Stimulated activated CD4-positive, alpha-beta T cell treated with anti-CD3 and anti-CD28 coated beads, TNF-alpha, amount 100 ng/mL, for 48 hours (primary cell): ENCODE measurements around the gene PLD3.
A peak's percentile ranks its signal among the peaks of the same experiment; 100 is the strongest.
"Not testable (repeated sequence)": the region's sequence is repeated elsewhere in the genome, so short reads cannot be mapped to it uniquely, and the experiment has no call there.

Experiments
- DNase-seq, 3 donors: peaks; one replicate each; pipeline ENCODE4 v3.0.0-alpha.2; 2020; ENCODE audit warnings: low read depth in 3 of 3

Gene PLD3

DNA sequence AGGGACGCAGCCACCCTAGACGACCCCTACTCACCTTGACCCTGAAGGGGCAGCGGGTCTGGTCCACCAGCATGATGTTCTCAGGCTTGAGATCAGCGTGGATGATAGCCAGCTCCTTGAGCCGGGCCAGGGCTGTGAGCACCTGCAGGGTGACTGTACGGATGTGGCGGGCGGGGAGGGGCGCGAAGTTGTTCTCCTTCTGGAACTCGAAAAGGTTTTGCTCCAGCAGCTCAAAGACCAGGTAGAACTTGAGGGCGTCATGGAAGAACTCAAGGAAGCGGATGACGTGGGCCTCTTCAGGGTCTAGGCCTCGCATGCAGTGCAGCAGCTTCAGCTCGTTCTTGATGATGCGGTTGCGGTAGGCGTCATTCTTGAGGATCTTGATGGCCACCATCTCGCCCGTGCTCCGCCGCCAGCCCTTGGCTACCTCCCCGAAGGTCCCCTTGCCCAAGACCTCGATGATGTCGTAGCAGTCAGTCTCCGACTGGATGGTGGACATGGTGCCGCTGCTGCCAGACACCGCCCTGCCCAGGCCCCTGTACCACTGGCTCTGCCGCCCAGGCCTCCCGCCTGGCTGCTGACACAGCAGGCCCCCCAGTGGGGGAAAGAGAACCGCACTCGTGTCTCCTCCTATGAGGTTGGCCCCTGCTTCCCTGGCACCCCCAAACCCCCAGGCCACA is 41.0 kb downstream of the PLD3 start:
- no peak for DNase-seq

DNA sequence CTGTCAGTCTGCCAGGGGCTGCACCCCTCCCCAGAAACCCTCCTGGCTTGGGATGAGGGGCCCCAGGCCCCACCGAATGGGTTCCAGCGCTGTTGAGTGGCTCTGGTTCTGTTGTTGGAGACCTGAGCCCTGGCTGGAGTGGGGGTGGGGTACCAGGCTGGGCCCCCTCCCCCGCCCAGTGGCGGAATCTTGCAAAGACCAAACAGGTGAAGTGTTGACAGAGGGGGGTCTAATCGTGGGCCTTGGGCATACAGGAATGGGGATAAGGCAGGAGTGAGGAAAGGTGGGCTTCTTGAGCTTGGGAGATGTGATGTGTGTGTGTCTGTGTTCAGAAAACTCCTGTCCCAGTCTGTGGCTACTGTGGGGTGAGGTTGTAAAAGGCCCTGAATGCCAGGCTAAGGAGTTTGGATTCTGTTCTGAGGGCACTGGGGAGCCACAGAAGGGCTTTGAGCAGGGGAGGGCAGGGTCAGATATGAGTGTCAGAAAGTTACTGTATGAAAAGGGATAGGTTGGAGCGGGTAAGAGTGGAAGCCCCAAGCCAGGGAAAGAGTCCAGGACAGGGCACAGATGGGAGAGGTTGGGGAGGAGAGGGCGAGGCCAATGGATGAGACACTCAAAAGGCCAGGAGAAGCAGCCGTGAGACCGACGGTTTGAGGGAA is 41.7 kb downstream of the PLD3 start, which contains the start of gene HIPK4:
Gene HIPK4, minus strand, starts transcription at position 98 of the 659 bp plus-strand sequence. CDS start 279 bp downstream, outside the sequence.
- DNase-seq: no peak

DNA sequence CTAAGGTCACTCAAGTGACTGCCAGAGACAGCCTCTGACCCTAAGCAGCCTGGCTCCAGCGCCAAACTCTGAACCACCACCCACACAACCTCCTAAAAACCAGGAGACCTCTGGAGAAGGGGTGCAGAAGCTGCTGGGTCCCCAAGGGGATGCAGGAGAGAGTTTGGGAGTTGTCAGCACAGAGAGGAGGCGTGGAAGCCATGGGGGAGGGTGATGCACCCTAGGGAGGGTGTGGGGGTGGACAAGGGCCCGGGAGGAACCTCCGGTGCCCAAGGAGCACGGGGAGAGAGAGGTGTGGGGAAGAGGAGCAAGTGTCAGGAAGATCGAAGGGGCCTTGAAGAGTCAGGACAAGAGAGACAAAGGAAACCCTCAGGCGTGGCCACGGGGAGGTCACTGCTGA is 43.6 kb downstream of the PLD3 start:
- DNase-seq: no peak

- DNase-seq: no peak
Observed at GRCh38 chr19:40392894-40393517, 44.5 kb downstream of the PLD3 start.

DNA sequence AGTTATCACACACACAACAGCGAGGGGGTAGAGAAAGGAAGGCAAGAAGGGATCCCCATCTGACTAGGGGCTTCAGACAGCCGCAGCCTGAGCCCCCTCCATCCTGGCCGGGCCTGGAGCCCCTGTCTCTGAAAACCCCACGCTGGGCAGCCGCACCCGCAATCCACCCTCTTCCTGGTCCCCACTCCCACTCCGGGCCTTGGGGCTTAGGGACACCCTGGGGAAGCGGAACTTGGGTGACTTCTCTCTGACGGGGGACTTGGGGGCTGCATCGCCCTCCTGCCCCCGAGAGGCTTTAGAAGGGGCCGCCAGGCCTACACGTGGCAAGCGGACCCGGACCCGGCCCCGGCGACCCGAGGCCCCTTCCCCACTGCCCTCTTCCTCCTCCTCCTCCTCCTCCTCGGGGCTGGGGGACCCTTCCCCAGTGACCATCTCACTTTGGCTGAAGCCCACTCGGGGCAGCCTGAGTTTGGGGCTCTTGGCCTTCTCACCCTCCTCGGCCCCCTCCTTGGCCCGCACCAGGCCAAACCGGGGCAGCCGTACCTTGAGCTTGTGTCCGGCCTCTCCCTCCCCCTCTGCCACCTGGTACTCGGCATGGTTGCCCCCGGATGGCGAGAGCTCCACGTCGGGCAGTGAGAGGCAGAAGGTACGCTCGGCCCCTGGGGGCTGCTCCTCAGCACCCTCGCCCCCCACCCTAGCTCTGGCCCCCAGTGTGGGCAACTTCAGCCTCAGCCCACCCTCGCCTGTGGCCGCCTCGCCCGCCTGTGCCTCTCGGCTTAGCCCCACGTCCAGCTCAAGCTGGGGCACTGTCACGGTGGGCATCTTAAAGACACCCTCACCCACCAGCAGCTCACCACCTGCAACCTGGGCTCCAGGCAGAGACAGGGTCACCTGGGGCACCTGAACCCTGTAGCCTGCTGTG is 45.7 kb downstream of the PLD3 start:
- DNase-seq: no peak

GRCh38 chr19:40394816-40395210 is 46.3 kb downstream of the PLD3 start:
- DNase-seq: no peak

- DNase-seq: no peak
Observed at GRCh38 chr19:40395956-40396355, 47.5 kb downstream of the PLD3 start.

GRCh38 chr19:40396886-40397567 is 48.5 kb downstream of the PLD3 start:
- DNase-seq: no peak

DNA sequence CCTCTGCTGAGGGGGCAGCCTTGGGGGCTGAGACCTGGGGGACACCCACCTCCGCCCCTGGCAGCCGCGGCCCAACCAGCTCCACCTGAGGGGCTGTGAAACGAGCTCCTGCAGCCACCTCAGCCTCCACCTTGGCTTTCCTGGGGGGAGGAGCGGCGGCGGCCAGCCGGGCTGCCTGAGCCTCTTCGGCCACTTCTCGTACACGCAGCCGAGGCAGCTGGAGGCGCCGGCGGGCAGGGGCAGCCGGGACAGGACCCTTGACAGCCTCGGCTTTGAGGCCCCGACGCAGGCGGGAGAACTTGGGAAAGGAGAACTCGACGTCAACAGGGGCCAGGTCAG is 49.0 kb downstream of the PLD3 start:
- DNase-seq: no peak

GRCh38 chr19:40398417-40399131 is 50.1 kb downstream of the PLD3 start:
- peak; percentile 39 to 68 (median 65) for DNase-seq

GRCh38 chr19:40400559-40400958 is 52.1 kb downstream of the PLD3 start:
- DNase-seq: no peak

GRCh38 chr19:40403262-40403984 is 54.9 kb downstream of the PLD3 start:
- DNase-seq: peak; percentile 70 to 86 (median 72)

GRCh38 chr19:40407714-40408597 is 59.5 kb downstream of the PLD3 start:
- no peak for DNase-seq

GRCh38 chr19:40408598-40408925 is 60.1 kb downstream of the PLD3 start:
- not testable (repeated sequence) for DNase-seq

DNA sequence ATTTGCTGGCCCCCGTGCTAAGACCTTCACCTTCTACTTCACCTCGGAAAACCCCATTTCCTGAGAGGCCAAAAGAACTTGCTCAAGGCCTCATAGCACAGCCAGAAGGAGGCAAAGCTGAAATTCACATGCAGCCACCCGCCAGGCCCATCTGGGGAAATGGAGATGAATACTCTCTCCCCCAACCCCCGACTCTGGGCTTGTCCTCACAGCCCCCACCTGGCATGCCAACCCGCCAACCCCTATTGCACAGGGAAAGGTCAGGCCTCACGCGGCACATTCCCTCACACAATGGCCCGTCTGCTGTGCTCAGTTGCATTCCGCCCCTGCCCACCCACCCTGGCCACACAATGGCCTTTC is 61.5 kb downstream of the PLD3 start:
- no peak for DNase-seq

GRCh38 chr19:40411125-40411842 is 62.8 kb downstream of the PLD3 start:
- no peak for DNase-seq

DNA sequence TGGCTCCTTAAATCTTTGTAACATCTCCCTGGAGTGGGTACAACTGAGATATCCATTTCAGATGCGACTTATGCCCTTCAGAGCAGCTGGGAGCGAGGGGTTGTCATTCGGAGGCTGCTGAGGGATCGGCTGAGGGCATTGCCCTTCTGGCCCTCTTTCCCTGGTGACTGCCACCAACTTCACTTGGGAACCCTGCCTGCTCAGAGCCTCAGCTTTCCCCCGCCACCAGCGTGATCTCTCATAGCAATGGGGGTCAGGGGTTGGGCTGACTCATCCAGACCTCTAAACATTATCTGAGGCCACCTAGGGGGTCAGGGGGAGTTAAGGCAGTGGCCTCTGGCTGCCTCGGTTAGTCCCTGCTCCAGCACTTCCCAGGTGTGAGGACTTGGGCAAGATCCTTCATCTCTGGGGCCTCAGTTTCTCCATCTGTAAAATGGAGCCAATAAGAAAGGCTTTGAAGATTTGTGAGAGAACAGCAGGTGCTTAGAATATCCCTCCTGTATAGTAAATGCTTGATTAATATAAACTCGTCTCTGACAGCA is 63.5 kb downstream of the PLD3 start:
- DNase-seq: no peak

GRCh38 chr19:40412866-40413265 is 64.4 kb downstream of the PLD3 start:
- DNase-seq: no peak
